ENCODE results near the gene NLRP7. TPM values are rescaled to one million over a fixed set of nuclear protein-coding genes. Genes with fewer than 3 reads are reported as not detected.
"Not testable (repeated sequence)": the region's sequence is repeated elsewhere in the genome, so short reads cannot be mapped to it uniquely, and the experiment has no call there.

The NLRP7 gene
- 0.07 to 0.09 TPM in 2 of 3 replicates, not detected in the other for total RNA-seq

GRCh38 chr19:54947381-54947780, at the start of gene NLRP7:
Gene NLRP7, minus strand, starts transcription at chr19:54947530.
- H3K9me3 Mint-ChIP-seq = no peaks in the 10 kb centered on the region
- H3K4me3 Mint-ChIP-seq = no peak within 1 kb of the TSS
- no peak for TF ChIP-seq CTCF (IDR thresholded peaks at IDR 0.05; ENCODE audit: unreplicated experiment)
- H3K36me3 Mint-ChIP-seq = no peaks in the 10 kb centered on the region
- H3K27me3 Mint-ChIP-seq (ENCODE audit: low read depth) = no peaks in the 10 kb centered on the region
- H3K4me1 Mint-ChIP-seq = peaks cover 9% of the 10 kb centered on the region
- H3K27ac Mint-ChIP-seq = no peak within 1 kb of the TSS
- DNase-seq (ENCODE audit: low spot score in 2 of 2, unreplicated experiment in 2 of 2) = no peak

- DNase-seq (ENCODE audit: low spot score in 2 of 2, unreplicated experiment in 2 of 2) = no peak
- H3K27ac Mint-ChIP-seq = no peak overlapping the region
- H3K27me3 Mint-ChIP-seq (ENCODE audit: low read depth) = no peaks in the 10 kb centered on the region
- H3K9me3 Mint-ChIP-seq = no peaks in the 10 kb centered on the region
- TF ChIP-seq CTCF (IDR thresholded peaks at IDR 0.05; ENCODE audit: unreplicated experiment) = no peak
- H3K4me1 Mint-ChIP-seq = no peaks in the 10 kb centered on the region
- H3K36me3 Mint-ChIP-seq = peaks cover 16% of the 10 kb centered on the region
- no peak overlapping the region for H3K4me3 Mint-ChIP-seq
Observed at GRCh38 chr19:54995561-54995960, 48.2 kb upstream of the NLRP7 start.

- peaks cover 24% of the 10 kb centered on the region for H3K36me3 Mint-ChIP-seq
- not testable (repeated sequence) for DNase-seq (ENCODE audit: low spot score in 2 of 2, unreplicated experiment in 2 of 2); H3K4me3 Mint-ChIP-seq; H3K27me3 Mint-ChIP-seq (ENCODE audit: low read depth); H3K4me1 Mint-ChIP-seq; H3K27ac Mint-ChIP-seq; H3K9me3 Mint-ChIP-seq
Observed at GRCh38 chr19:54989531-54989930, 42.2 kb upstream of the NLRP7 start.

- not testable (repeated sequence) for DNase-seq (ENCODE audit: low spot score in 2 of 2, unreplicated experiment in 2 of 2); H3K9me3 Mint-ChIP-seq; H3K4me3 Mint-ChIP-seq; H3K4me1 Mint-ChIP-seq; H3K27ac Mint-ChIP-seq; H3K27me3 Mint-ChIP-seq (ENCODE audit: low read depth)
- peaks cover 11% of the 10 kb centered on the region for H3K36me3 Mint-ChIP-seq
Observed at GRCh38 chr19:54982562-54982961, 35.2 kb upstream of the NLRP7 start.

GRCh38 chr19:54973229-54974090, 26.1 kb upstream of the NLRP7 start:
- DNase-seq (ENCODE audit: low spot score in 2 of 2, unreplicated experiment in 2 of 2); H3K27me3 Mint-ChIP-seq (ENCODE audit: low read depth); H3K9me3 Mint-ChIP-seq; H3K4me3 Mint-ChIP-seq; H3K27ac Mint-ChIP-seq; H3K4me1 Mint-ChIP-seq: not testable (repeated sequence)
- peaks cover 15% of the 10 kb centered on the region for H3K36me3 Mint-ChIP-seq

- H3K4me3 Mint-ChIP-seq; DNase-seq (ENCODE audit: low spot score in 2 of 2, unreplicated experiment in 2 of 2); H3K27ac Mint-ChIP-seq; H3K4me1 Mint-ChIP-seq; H3K27me3 Mint-ChIP-seq (ENCODE audit: low read depth); H3K9me3 Mint-ChIP-seq: not testable (repeated sequence)
- peaks cover 11% of the 10 kb centered on the region for H3K36me3 Mint-ChIP-seq
Observed at GRCh38 chr19:54971446-54971845, 24.1 kb upstream of the NLRP7 start.

GRCh38 chr19:54969647-54970046, 22.3 kb upstream of the NLRP7 start:
- no peaks in the 10 kb centered on the region for H3K27me3 Mint-ChIP-seq (ENCODE audit: low read depth)
- H3K27ac Mint-ChIP-seq = no peak overlapping the region
- no peaks in the 10 kb centered on the region for H3K9me3 Mint-ChIP-seq
- no peak for TF ChIP-seq CTCF (IDR thresholded peaks at IDR 0.05; ENCODE audit: unreplicated experiment)
- H3K36me3 Mint-ChIP-seq = peaks cover 10% of the 10 kb centered on the region
- no peak for DNase-seq (ENCODE audit: low spot score in 2 of 2, unreplicated experiment in 2 of 2)
- no peak overlapping the region for H3K4me3 Mint-ChIP-seq
- peaks cover 2% of the 10 kb centered on the region for H3K4me1 Mint-ChIP-seq

Data from mesothelial cell of epicardium (in vitro differentiated cells).